H9 (cell line): ENCODE data around the gene COPZ2. TPM values are rescaled to one million over a fixed set of nuclear protein-coding genes. Genes with fewer than 3 reads are reported as not detected.

Experiments used
- DNase-seq: peaks from one replicate; pipeline ENCODE4 v3.0.0-alpha.2; 2017
- H2AFZ ChIP-seq: one replicate; pipeline ENCODE4 v1.6.1; 2013; ENCODE audit warnings: mild to moderate bottlenecking, low read length, control low read depth, moderate library complexity
- H2AK5ac ChIP-seq: 2 replicates; pipeline ENCODE4 v1.6.1; 2013; ENCODE audit warnings: low read length, control low read depth, mixed read lengths; ENCODE audit not compliant: insufficient read length
- H2BK120ac ChIP-seq: one replicate; pipeline ENCODE4 v1.6.1; 2013; ENCODE audit warnings: low read depth, mild to moderate bottlenecking, low read length, control low read depth, inconsistent platforms; ENCODE audit not compliant: poor library complexity, severe bottlenecking
- H2BK12ac ChIP-seq: 2 replicates; pipeline ENCODE4 v1.6.1; 2013; ENCODE audit warnings: low read length, control low read depth, mixed read lengths, low read depth; ENCODE audit not compliant: insufficient read length
- H2BK15ac ChIP-seq: 2 replicates; pipeline ENCODE4 v1.6.1; 2013; ENCODE audit warnings: low read depth, low read length, control low read depth
- H2BK20ac ChIP-seq: one replicate; pipeline ENCODE4 v1.6.1; 2013; ENCODE audit warnings: low read depth, mild to moderate bottlenecking, low read length, control low read depth, inconsistent platforms; ENCODE audit not compliant: poor library complexity, severe bottlenecking
- H2BK5ac ChIP-seq: 2 replicates; pipeline ENCODE4 v1.6.1; 2013; ENCODE audit warnings: low read length, control low read depth, mixed read lengths; ENCODE audit not compliant: insufficient read length
- H3K14ac ChIP-seq: 2 replicates; pipeline ENCODE4 v1.6.1; 2013; ENCODE audit warnings: low read length, control low read depth; ENCODE audit not compliant: insufficient read depth
- H3K18ac ChIP-seq: 2 replicates; pipeline ENCODE4 v1.6.1; 2013; ENCODE audit warnings: low read depth, mild to moderate bottlenecking, mixed read lengths, low read length, control low read depth; ENCODE audit not compliant: insufficient read length
- H3K23ac ChIP-seq: 2 replicates; pipeline ENCODE4 v1.6.1; 2013; ENCODE audit warnings: low read length, control low read depth, mixed read lengths, low read depth; ENCODE audit not compliant: insufficient read length
- H3K23me2 ChIP-seq: 2 replicates; pipeline ENCODE4 v1.6.1; 2013; ENCODE audit warnings: low read depth, mild to moderate bottlenecking, mixed read lengths, low read length, control low read depth; ENCODE audit not compliant: insufficient read length, poor library complexity, severe bottlenecking
- H3K27ac ChIP-seq: 2 replicates; pipeline ENCODE4 v1.5.1; 2013; ENCODE audit warnings: low read length, control low read depth, mixed read lengths, low read depth; ENCODE audit not compliant: insufficient read length
- H3K27me3 ChIP-seq: 2 replicates; pipeline ENCODE4 v1.6.1; 2013; ENCODE audit warnings: low read length, control low read depth, inconsistent platforms; ENCODE audit not compliant: insufficient read depth
- H3K4ac ChIP-seq: 2 replicates; pipeline ENCODE4 v1.6.1; 2013; ENCODE audit warnings: low read depth, mild to moderate bottlenecking, control low read depth, inconsistent platforms, low read length, moderate library complexity
- H3K4me1 ChIP-seq: 2 replicates; pipeline ENCODE4 v1.6.1; 2013; ENCODE audit warnings: low read length, control low read depth, inconsistent platforms; ENCODE audit not compliant: insufficient read depth
- H3K4me2 ChIP-seq: 2 replicates; pipeline ENCODE4 v1.6.1; 2013; ENCODE audit warnings: low read length, control low read depth, mixed read lengths; ENCODE audit not compliant: insufficient read length, insufficient read depth
- H3K56ac ChIP-seq: 2 replicates; pipeline ENCODE4 v1.6.1; 2013; ENCODE audit warnings: low read depth, mild to moderate bottlenecking, mixed read lengths, low read length, control low read depth; ENCODE audit not compliant: insufficient read length
- H3K79me1 ChIP-seq: 2 replicates; pipeline ENCODE4 v1.6.1; 2013; ENCODE audit warnings: low read depth, mild to moderate bottlenecking, moderate library complexity, low read length, control low read depth, inconsistent platforms; ENCODE audit not compliant: insufficient read depth, poor library complexity, severe bottlenecking
- H3K79me2 ChIP-seq: 2 replicates; pipeline ENCODE4 v1.6.1; 2013; ENCODE audit warnings: low read length, control low read depth, inconsistent platforms; ENCODE audit not compliant: insufficient read depth
- H3K9ac ChIP-seq: 2 replicates; pipeline ENCODE4 v1.6.1; 2013; ENCODE audit warnings: low read length, control low read depth, mixed read lengths; ENCODE audit not compliant: insufficient read length; ENCODE audit errors: extremely low read depth
- H3K9me3 ChIP-seq: one replicate; pipeline ENCODE4 v1.6.1; 2013; ENCODE audit warnings: low read depth, low read length, inconsistent platforms; ENCODE audit not compliant: control insufficient read depth
- H3T11ph ChIP-seq: one replicate; pipeline ENCODE4 v1.6.1; 2013; ENCODE audit warnings: mild to moderate bottlenecking, low read length, control low read depth, inconsistent platforms
- H4K20me1 ChIP-seq: one replicate; pipeline ENCODE4 v1.6.1; 2013; ENCODE audit not compliant: control insufficient read depth, insufficient read length, insufficient read depth
- H4K5ac ChIP-seq: 2 replicates; pipeline ENCODE4 v1.6.1; 2013; ENCODE audit warnings: low read depth, mild to moderate bottlenecking, mixed read lengths, low read length, control low read depth; ENCODE audit not compliant: insufficient read length
- H4K8ac ChIP-seq: replicated peaks from 2 replicates; pipeline ENCODE4 v1.6.1; 2013; ENCODE audit warnings: low read length, control low read depth, mixed read lengths, low read depth; ENCODE audit not compliant: insufficient read length
- H4K91ac ChIP-seq: 2 replicates; pipeline ENCODE4 v1.6.1; 2013; ENCODE audit warnings: low read depth, mild to moderate bottlenecking, moderate library complexity, mixed read lengths, low read length, control low read depth; ENCODE audit not compliant: insufficient read length
- H3K27ac Mint-ChIP-seq, 3 experiments: 2 replicates in 2 of 3; 3 replicates in 1 of 3; pipeline ENCODE4 v1.8.0; 2020 to 2021; ENCODE audit warnings: mixed read lengths in 3 of 3, mild to moderate bottlenecking in 1 of 3, moderate library complexity in 1 of 3
- H3K27me3 Mint-ChIP-seq: 2 replicates; pipeline ENCODE4 v1.8.0; 2021; ENCODE audit warnings: low read depth, mild to moderate bottlenecking, moderate library complexity, mixed read lengths
- H3K36me3 Mint-ChIP-seq, 3 experiments: 2 replicates in 2 of 3; 3 replicates in 1 of 3; pipeline ENCODE4 v1.8.0; 2020 to 2021; ENCODE audit warnings: low read depth in 3 of 3, mixed read lengths in 3 of 3; ENCODE audit not compliant: insufficient read depth in 1 of 3
- H3K4me1 Mint-ChIP-seq, 2 experiments: 2 replicates each; pipeline ENCODE4 v1.8.0; 2020; ENCODE audit warnings: mixed read lengths in 2 of 2
- H3K4me3 Mint-ChIP-seq, 2 experiments: 2 replicates in 1 of 2; 3 replicates in 1 of 2; pipeline ENCODE4 v1.8.0; 2020 to 2021; ENCODE audit warnings: mild to moderate bottlenecking in 2 of 2, mixed read lengths in 2 of 2, moderate library complexity in 1 of 2
- H3K9me3 Mint-ChIP-seq, 2 experiments: 2 replicates in 1 of 2; 3 replicates in 1 of 2; pipeline ENCODE4 v1.8.0; 2020; ENCODE audit warnings: mild to moderate bottlenecking in 2 of 2, mixed read lengths in 2 of 2, moderate library complexity in 1 of 2
- CTCF ChIP-seq: fragments of 200-600 bp; sonication (generic); conservative IDR thresholded peaks from 3 replicates; pipeline ENCODE4 v1.8.0; 2021; ENCODE audit warnings: antibody characterized with exemption, mild to moderate bottlenecking
- WGBS: extraction: QIAGEN DNeasy Blood & Tissue Kit; methylation state at CpG from one replicate; pipeline ENCODE4 v1.1.7; 2013; ENCODE audit warnings: missing lambda C conversion rate, low lambda C conversion rate, mixed read lengths; ENCODE audit not compliant: insufficient read length; ENCODE audit errors: extremely low coverage; 5-methylcytosine and 5-hydroxymethylcytosine counted together
- total RNA-seq: library from RNA; stranded (reverse); gene quantifications from 2 replicates; pipeline ENCODE4 v1.2.1, GENCODE V29; 2021

Gene COPZ2
- total RNA-seq, 1 experiment from 2014 or later = 0.68 TPM

- no peak for TF ChIP-seq CTCF
- Histone ChIP-seq H3K4me1 (no peaks in the 10 kb centered on the region), H2AFZ (no peak overlapping the region), H4K8ac (no peak overlapping the region), H3K14ac (no peak overlapping the region), H3K23ac (no peak overlapping the region), H3K27me3 (no peaks in the 10 kb centered on the region), H3K27ac (no peak overlapping the region), H2BK12ac (no peak overlapping the region), H3K18ac (no peak overlapping the region), H3K79me2 (no peaks in the 10 kb centered on the region), H3K56ac (no peak overlapping the region), H4K20me1 (no peaks in the 10 kb centered on the region), H3K4me2 (no peak overlapping the region), H3K9me3 (no peaks in the 10 kb centered on the region), H3T11ph (no peak overlapping the region), H2BK120ac (no peak overlapping the region), H4K91ac (no peak overlapping the region), H2BK5ac (no peak overlapping the region), H3K4ac (no peak overlapping the region), H2BK20ac (no peak overlapping the region), H2AK5ac (no peak overlapping the region), H3K23me2 (no peaks in the 10 kb centered on the region), H3K9ac (no peak overlapping the region), H2BK15ac (no peak overlapping the region), H3K79me1 (no peaks in the 10 kb centered on the region), H4K5ac (no peak overlapping the region)
- Mint-ChIP-seq H3K9me3 (no peaks in the 10 kb centered on the region), H3K27ac (peak overlapping the region in 1 of 3 experiments; percentile 76; a peak in 2 of 7 replicates), H3K36me3 (peaks cover 17 to 84% (median 57%) of the 10 kb centered on the region in 3 experiments; a peak in 6 of 7 replicates), H3K4me1 (peaks cover 11 to 13% of the 10 kb centered on the region in 2 experiments), H3K4me3 (no peak overlapping the region), H3K27me3 (no peaks in the 10 kb centered on the region; the same call in 1 of the 2 replicates)
- no CpG with 5 or more reads among the region's 1 CpG for whole genome bisulfite sequencing
- DNase-seq = no peak
These were observed 28.6 kb upstream of the COPZ2 start for GRCh38 chr17:48066192-48066591.
